HG03045 (cell line): Measurements from ENCODE around the gene EFCC1.

Experiments used
- ATAC-seq: cut with Tn5 transposase; IDR thresholded peaks from one replicate; pipeline ENCODE4 v1.9.1; 2021; ENCODE audit warnings: mild to moderate bottlenecking, moderate library complexity; ENCODE audit not compliant: unreplicated experiment

EFCC1 gene

DNA sequence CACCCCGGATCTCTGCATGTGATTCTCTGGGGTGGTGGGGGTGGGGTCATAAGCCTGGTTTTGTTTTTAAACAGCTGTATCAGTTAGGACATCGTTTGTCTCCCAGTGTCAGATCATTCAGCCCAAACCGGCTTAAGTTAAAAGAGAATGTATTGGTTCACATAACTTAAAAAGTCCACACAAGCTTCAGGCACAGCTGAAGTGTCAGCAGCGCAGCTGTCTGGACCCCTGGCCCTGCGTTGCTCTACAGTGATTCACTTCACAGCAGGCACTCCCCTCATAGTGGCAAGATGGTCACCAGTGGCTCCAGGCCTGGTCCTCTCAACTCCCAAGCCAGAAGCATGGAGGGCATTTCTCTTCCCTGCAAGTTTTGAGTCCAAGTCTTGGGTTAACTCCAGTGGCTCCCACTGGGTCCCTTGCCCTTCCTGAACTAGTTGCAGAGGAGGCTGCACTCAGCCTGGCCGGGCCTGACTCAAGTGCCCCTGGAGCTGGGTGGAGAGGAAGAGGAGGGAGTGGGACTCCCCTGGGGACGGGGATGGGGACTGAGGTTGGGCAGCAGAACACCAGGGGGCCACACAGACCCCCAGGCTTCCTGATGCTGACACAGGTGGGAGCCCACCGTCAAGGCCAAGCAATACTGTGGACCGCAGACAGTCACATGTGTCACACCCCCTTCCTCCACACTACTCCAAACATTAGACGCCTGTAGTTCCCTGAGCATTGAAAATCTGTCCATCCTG lies 30.5 kb downstream of the EFCC1 start:
- ATAC-seq, result no peak

DNA sequence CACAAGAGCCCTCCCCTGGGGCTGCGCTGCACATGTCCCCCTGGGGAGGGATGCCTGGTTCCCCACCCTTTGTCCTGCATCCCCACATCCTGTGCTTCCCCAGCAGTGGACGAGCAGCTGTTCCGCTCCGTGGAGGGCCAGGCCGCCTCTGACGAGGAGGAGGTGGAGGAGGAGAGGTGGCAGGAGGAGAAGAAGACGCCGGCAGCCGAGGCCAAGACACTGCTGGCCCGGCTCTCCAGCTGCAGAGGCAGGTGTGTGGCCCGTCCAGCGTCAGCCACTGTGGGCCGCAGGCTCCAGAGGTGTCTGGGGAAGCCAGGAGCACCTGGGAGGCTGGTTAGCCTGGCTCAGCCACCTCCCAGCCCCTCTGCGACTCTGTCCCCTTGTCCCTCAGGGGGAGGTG lies 31.6 kb downstream of the EFCC1 start:
- ATAC-seq, result no peak

DNA sequence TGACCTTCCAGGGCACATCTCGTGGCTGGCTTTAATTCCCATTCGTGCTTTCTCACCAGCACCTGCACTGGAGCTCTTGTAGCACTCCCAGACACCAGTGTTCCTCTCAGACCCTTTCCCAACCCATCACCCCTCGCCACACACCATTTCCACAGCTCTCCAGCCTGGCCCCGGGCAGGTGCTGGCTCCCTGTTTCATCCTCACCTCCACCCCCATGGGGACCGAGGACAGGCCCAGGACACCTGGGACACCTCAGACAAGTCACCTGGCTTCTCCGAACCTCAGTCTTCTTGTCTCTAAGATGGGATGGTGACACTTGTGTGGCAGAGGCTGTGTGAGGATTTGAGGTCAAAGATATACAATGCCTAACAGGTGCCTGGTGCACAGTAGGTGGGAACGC lies 32.0 kb downstream of the EFCC1 start:
- no peak for ATAC-seq

DNA sequence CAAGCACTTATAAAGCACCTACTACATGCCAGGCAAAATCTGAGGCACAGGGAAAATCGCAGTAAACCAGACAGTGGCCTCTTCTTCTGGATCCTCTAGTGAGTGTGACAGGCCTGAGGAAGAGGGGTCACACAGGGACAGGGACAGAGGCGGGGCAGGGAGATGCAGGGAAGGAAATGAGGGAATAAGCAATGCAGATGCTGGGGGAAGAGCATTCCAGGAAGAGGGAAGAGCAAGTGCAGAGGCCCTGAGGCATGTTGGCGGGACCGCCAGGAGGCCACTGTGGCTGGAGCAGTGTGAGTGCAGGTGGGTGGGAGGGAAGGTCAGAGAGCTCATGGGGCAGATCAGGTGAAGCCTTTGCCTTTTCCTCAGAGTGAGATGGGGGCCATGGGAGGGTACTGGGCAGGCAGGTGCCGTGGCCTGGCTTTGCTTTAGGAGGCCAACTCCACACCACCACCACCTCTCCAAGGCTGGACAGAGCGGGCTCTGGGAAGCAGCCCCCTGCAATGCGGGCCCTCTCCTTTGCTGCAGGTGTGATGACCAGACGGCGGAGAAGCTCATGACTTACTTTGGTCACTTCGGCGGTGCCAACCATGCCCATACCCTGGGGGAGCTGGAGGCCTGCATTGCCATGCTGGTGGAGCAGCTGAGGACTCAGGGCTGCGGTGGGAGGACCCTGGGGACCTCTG lies 32.7 kb downstream of the EFCC1 start:
- no peak for ATAC-seq

DNA sequence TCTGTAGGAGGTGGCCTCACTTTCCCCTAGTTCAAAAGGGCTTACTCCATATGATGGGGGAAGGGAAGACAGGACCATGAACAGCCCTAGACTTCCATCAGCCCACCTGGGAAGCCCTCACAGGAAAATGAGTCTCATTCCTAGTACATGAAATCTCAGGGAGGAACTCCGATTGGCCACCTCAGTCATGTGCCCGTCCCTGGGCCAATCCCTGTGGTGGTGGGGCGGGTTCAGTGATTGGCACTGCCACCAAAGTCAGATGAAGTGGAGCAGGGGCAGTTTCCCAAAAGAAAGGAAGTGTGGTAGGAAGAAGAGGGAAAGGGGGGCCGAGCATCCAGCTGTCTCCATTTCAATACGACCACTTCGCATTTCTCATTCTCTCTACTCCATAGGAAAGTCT lies 33.5 kb downstream of the EFCC1 start:
- ATAC-seq, result no peak

DNA sequence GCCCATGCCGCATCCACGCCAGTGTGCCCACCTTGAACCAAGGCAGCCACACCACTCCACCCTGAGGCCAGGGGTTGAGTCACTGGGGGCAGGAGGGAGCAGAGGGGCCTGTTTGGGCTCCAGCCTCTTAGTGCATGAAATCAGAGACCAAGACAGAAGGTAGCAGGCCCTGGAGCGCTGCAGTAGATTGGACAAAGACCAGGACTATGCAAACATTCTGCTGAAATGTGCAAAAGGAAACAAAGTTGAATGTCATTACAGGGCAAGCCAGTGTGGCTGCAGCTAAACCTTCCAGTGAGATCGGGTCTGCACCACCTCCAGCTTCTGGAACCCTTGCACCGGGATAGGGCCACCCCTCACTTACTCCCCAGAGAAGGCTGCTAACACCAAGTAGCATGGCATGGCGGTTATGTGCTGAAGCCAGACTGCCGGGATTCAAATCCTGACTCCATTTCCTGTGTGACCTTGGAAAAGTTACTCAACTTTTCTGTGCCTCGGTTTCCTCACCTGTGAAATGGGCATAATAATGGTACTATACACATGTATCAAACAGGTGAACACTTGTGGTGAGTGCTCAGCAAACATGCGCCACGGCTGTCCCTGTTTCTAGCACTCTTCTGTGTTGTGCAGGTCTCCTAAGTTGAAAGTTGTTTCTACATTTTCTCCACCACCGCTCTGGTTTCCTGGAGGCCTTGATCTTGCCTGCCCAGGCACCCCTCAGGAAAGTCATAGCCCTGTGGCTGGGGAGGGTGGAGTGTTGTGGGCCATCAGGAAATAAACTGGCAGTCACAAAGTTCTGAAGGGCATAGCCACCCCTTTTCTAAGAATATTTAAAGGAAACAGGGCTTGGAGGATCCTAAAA lies 34.5 kb downstream of the EFCC1 start:
- no peak for ATAC-seq

DNA sequence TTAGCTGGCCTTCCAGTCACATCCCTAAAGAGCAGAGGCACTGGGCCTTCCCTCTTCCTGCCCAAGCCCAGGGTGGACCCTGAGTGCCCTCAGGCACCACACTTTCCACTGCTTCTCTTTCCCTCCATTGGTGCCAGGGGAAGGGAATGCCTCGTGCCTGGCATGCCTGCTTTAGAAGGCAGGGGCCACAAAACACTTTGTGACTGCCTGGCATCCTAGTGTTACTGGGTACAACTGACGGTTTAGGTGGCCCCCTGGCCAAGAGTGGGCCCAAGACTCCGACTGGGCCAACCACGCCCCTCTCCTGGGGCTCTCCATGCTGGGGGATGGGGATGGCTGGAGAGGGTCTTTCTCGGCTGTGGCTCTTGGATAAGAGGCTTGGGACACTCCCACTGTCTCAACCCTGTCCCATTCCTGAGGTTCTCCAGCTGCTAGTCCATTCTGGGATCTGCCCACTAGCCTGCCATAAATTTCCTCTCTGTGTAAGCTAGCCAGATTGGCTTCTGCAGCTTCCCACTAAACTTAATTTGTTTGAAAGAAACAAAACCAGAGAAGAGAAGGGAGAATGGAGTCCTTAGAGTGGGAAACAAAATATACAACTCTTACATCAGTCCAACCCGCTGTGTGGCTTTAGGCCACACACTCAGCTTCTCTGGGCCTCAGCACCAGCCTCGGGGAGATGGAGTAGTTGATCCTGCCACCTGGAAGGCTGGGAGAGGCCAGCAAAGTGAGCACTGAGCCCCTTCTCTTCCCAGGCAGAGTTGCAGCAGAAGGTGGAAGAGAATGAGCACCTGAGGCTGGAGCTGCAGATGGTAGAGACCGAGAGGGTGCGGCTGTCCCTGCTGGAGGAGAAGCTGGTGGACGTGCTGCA lies 35.4 kb downstream of the EFCC1 start:
- no peak for ATAC-seq

DNA sequence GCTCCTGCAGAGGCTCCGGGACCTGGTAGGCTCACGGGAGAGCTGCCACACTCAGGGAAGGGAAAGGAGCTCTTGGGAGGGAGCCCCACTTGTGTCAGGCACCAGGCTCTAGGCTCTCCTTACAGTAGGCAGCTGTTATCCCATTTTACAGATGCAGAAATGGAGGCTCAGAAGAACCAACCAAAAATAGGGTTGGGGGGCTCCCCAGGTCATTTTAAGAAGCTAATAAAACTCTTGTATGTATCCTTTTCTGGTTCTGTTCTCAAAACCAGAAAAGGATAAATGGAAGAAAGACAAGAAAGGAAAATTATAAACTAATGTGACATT lies 36.0 kb downstream of the EFCC1 start:
- no peak for ATAC-seq

DNA sequence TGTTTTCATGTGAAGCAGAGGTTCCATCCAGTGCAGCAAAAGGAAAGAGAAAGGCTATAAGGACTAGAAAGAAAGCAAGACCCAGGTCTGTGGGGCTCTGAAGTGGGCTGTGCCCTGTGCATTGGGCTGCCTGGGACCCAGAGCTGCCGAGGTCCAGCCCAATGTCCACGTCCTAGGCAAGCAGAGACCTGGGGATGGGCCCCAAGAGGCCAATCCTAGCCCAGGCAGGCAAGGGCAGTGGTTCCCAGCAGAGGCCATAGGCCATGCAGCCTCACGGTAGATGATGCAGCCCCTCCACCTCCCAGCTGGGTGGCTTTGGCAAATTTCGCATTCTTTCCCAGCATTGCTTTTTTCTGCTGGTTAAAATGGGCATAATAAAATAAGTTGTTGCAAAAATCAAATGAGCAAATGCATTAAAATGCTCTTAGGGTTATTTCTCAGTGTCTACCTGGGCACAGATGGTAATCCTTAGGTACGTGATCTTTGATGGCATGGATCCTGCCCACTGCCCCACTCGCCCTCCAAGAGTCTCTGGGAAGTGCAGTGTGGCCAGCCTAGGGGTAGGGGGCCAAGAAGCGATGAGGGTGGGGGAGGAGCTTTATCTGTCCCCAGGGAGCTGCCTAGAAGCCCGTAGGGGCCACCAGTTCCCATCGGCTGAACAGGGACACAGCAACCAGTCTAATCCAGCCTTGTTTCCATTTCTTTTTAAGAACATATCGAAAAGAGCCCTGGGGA lies 37.2 kb downstream of the EFCC1 start:
- no peak for ATAC-seq

DNA sequence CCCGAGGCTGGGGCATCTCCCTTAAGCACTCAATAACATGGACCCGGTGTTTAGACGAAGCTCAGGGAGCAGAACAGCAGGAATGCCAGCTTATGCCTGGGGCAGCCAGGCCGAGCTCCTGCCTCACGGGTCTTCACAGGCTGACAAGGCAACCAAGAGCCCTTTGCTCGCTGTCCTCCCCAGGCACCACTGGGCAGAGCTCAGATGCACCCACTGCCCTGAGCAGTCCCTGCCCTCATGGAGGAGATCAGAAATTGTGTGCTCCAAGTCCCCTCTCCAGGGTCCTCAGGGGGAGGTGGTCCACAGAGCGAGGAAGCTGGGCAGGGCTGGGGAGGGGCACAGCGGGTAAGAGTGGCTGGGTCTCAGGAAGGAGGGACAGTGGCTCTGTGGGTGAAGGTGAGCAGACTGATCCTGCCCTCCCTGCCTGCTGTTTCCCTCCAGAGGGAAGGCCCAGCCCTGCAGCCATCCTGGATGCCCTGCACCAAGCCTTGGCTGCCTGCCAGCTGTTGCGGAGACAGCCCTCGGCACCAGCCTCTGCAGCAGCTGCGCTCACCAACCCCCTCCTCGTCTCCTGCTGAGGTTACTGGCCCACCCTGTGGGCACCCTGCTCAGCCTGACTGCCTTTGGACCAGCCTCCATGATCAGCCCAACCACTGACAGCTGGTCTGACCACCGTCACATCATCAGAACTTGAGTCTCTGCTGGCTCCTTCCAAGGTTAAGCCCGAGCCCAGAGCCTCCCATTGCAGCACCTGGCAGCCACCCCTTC lies 38.4 kb downstream of the EFCC1 start:
- no peak for ATAC-seq

DNA sequence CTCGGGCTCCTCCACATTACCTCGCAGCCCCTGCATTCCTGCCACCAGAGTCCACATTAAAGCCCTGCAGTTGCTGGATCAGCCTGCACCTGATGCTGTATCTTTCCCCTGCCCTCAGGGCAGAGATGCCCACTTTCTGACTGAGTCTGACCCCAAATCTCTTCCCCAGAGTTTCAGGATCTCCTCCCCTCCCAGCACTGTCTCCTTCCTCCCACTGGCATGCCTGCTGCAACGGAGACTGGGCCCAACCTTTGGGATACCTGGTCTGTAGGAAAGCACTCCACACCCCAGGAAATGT lies 38.9 kb downstream of the EFCC1 start:
- no peak for ATAC-seq

DNA sequence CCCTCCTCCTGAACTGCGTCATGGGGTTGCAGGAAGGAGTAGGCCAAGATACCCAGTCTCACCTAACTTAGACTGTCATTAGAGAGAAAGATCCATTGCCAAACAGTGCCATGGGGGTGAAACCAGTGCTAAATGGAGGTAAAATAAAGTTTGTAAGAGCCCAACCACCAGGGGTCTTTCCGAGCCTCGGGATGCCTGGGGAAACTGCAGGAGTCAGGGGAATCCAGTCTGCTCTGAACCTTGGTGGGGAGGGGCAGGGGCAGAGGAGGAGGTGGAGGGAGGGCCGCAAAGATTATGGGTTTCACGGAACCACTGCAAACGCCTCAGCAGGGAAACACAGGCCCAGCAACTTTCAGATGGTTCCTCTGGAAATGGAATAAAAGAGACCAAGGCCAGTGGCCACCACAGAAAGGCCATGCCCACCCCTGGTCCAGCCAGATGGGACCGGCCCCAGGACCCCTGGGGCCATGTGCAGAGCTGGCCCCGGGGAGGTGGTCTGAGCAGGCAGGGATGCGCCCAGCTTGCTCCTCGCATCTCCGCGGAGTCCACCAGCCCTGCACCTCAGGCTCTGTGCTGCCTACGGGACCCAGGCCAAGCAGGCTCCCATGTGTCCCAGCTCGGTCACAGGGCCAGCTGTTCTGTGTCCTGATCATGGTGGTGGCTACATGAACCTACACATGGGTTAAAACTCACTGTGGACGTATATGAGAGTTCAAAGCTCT lies 39.6 kb downstream of the EFCC1 start:
- ATAC-seq, result no peak

DNA sequence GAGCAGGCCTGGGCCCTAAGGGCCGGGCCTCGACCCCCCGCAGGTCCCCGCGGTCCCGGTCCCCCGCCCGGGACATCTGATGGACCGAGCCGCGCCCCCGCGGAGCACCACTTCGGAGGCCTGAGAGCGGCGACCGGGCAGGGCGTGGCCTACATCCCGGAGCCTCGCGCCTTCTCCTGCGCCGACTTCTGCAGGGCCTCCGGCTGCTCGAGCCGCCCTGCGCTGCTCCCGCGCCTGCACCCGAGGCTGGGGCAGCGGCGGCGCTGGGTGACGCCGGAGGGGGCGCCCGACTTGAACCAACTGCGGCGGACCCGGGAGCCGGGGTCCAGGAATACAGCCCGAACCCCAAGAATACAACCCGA lies 44.6 kb downstream of the EFCC1 start:
- no peak for ATAC-seq

DNA sequence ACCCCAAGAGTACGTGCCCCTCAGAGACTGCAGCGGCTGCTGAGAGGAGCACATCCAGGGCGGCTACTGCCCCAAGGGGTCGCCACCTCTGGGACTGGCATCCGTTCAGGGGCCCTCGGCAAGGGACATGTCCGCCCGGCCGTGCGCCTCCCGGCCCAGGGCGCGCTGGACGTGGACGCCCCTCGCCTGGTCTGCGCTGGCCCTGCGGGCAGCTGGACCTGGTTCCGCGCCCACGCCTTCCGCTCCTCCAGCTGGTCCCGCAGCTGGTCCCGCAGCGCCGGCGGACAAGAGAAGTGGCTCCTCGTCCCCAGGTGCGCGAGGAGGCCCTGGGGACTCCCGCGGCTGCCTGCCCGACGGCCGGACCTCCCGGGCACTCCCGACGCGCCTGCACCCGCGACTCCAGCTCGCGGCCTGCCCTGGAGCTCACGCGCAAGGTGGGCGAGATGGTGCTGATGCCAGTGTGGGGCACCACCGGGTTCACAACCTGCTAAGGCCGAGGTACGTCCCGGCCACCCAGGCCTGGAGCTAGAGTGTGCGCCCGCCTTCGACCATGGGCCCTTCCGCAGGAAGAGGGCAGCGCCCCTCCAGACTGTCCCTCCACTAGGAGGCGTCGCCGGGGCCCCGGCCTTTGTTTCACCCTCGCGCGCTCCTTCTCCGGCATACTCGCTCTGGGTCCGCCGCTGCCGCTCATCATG lies 45.1 kb downstream of the EFCC1 start:
- no peak for ATAC-seq

DNA sequence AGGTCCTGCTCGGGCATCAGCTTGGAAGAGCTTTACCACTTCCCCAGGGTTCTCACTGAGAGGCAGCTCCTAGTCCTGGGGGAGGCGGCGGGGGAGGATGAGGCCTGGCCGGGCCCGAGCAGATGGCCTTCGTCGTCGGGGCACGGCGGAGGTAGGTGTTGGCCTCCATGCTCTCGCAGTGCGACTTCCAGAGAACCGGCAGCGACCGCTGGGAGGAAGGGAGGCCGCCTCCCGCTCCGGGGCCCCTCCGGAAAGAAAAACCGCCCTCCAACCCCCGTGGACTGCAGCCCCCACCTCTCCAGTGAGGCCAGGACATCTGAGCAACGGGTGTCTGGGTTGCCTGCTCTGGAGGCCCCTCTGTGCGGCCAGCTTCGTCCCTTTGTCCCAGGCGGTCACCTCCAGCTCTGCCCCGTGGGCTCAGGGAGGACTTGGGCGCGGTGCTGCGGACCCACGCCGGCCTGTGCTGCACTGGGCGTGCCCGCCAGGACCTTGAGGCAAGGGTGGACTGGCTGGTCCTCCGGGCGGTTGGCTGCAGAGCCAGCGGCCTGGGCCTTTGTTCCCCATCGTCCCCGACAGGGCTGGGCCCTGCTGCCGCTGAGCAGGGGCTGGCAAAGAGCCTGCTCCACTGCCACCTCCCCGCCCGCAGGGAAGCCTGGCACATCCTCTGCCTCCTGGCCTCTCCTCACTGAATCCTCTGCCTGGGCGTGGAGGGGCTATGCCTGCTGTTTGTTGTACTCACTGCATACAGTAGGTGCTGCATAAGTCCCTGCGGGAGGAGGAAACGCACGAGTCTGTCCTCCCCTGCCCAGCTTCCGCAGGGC lies 45.8 kb downstream of the EFCC1 start:
- ATAC-seq, result no peak

DNA sequence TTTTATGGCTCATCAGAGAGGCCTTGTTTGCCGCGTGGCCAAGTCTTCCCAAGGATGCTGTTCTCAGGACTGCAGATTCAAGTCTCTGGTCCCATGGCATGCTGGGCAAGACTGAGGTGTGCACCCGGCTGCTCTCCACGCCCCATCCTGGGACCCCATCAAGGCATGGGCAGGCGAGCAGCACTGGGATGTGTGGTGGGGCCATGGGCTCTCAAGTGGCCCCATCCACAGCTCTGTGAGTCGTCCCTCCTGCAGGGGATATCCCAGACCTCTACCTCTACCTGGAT lies 46.4 kb downstream of the EFCC1 start:
- ATAC-seq, result no peak

DNA sequence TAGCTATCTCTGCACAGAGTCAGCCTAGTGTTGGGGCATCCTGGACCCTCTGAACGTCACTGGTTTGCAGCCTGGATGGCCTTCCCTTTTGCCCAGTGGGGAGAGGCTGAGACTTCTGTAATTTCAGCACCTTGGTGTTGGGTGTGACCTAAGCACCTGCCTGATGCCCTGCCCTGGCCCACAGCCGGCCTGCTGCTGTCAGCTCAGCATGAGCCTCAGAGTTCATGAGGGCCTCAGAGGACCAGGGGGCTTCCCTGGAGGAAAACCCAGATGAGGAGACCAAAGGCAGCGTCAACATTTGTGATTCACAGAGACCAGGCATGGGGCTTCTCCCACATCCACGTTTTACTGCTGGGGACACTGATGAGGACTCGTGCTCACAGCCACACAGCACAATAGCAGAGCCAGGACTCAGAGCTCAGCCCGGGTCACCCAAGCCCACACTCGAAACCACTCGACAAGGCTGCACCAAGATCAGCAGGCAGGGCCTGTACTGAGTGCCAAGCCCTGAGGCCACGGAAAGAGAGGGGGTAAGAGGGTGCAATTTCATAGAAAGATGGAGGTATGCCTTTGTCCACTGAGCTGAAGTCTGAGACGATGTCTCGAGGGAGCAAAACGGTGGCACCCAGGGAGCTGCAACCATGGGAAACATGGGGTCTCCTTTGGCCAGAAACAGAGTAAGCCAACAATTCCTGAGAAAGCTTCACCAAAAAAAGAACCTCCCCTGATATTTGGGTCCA lies 49.6 kb downstream of the EFCC1 start:
- ATAC-seq, result no peak
